OCI-LY7 (cell line): ENCODE results near the gene KCTD5. TPM values are rescaled to one million over a fixed set of nuclear protein-coding genes. Genes with fewer than 3 reads are reported as not detected.
"Not testable (repeated sequence)": the region's sequence is repeated elsewhere in the genome, so short reads cannot be mapped to it uniquely, and the experiment has no call there.

Source experiments
- BruUV-seq: library from RNA; stranded (reverse); fragments of 400-500 nt; replicated peaks from 2 replicates; lab custom pipeline; 2021; lab: Mats Ljungman, UMichigan
- CTCF ChIA-PET: fragments of 300-600 bp; sonication (Branson Sonifier 250); formaldehyde crosslinking; loops from one replicate; lab custom pipeline; 2022; ENCODE audit warnings: antibody characterized with exemption; ENCODE audit not compliant: unreplicated experiment; lab: Charles Lee
- POLR2A ChIA-PET: fragments of 300-600 bp; sonication (Branson Sonifier 250); formaldehyde crosslinking; loops from one replicate; lab custom pipeline; 2022; ENCODE audit warnings: antibody characterized with exemption; lab: Charles Lee
- DNase-seq: peaks from one replicate; pipeline ENCODE4 v3.0.0-alpha.2; 2015; ENCODE audit warnings: low spot score
- H2AFZ ChIP-seq: fragments of 200-600 bp; sonication (generic), shearing (Covaris generic); 2 replicates; pipeline ENCODE4 v1.6.1; 2014; ENCODE audit warnings: mild to moderate bottlenecking, antibody characterized with exemption, low read length, moderate library complexity
- H3K27ac ChIP-seq: fragments of 200-600 bp; sonication (generic); 2 replicates; pipeline ENCODE4 v1.5.1; 2014; ENCODE audit warnings: mixed run types, low read depth, mild to moderate bottlenecking, moderate library complexity, low read length, inconsistent platforms; ENCODE audit not compliant: poor library complexity, severe bottlenecking
- H3K36me3 ChIP-seq: fragments of 200-600 bp; sonication (generic); 2 replicates; pipeline ENCODE4 v1.6.1; 2014; ENCODE audit warnings: mild to moderate bottlenecking, antibody characterized with exemption, low read length, moderate library complexity, mixed read lengths; ENCODE audit not compliant: insufficient read depth
- H3K4me1 ChIP-seq: fragments of 200-600 bp; sonication (generic); 2 replicates; pipeline ENCODE4 v1.5.1; 2014; ENCODE audit warnings: mild to moderate bottlenecking, low read length; ENCODE audit not compliant: insufficient read depth, poor library complexity, severe bottlenecking
- H3K4me2 ChIP-seq: fragments of 200-600 bp; sonication (generic); 2 replicates; pipeline ENCODE4 v1.6.1; 2014; ENCODE audit warnings: mild to moderate bottlenecking, low read length
- H3K4me3 ChIP-seq: fragments of 200-600 bp; sonication (generic); 2 replicates; pipeline ENCODE4 v1.5.1; 2014; ENCODE audit warnings: mild to moderate bottlenecking, low read depth, low read length; ENCODE audit not compliant: poor library complexity, severe bottlenecking
- H3K79me2 ChIP-seq: fragments of 200-600 bp; sonication (generic); 2 replicates; pipeline ENCODE4 v1.6.1; 2016; ENCODE audit warnings: low read depth, mild to moderate bottlenecking, low read length, moderate library complexity, mixed read lengths; ENCODE audit not compliant: insufficient read depth
- H3K9me2 ChIP-seq: fragments of 200-600 bp; sonication (generic); 2 replicates; pipeline ENCODE4 v1.6.1; 2016; ENCODE audit warnings: mild to moderate bottlenecking, low read length, mixed read lengths; ENCODE audit not compliant: insufficient read depth
- H3K9me3 ChIP-seq: fragments of 200-600 bp; sonication (generic); 2 replicates; pipeline ENCODE4 v1.6.1; 2014; ENCODE audit warnings: mild to moderate bottlenecking, mixed run types, low read length, mixed read lengths
- H4K20me1 ChIP-seq: fragments of 200-600 bp; sonication (generic); 2 replicates; pipeline ENCODE4 v1.6.1; 2014; ENCODE audit warnings: mild to moderate bottlenecking, antibody characterized with exemption, low read length, moderate library complexity, mixed read lengths; ENCODE audit not compliant: insufficient read depth
- intact Hi-C: fragments of 100-400 bp; cut with micrococcal nuclease; formaldehyde crosslinking; loops from one replicate; pipeline ENCODE4 v1.10.0; 2022; ENCODE audit not compliant: unreplicated experiment
- total RNA-seq, 2 experiments: library from RNA; depleted of rRNA in 1 of 2; stranded (reverse); fragments of >200 nt in 1 of 2; shearing (Covaris generic) in 1 of 2; gene quantifications; 2 replicates each; pipeline ENCODE4 v1.2.3, GENCODE V29; 2014 to 2022

Gene KCTD5
- total RNA-seq, 2 experiments from 2014 or later = 25.8 to 34.6 TPM

DNA sequence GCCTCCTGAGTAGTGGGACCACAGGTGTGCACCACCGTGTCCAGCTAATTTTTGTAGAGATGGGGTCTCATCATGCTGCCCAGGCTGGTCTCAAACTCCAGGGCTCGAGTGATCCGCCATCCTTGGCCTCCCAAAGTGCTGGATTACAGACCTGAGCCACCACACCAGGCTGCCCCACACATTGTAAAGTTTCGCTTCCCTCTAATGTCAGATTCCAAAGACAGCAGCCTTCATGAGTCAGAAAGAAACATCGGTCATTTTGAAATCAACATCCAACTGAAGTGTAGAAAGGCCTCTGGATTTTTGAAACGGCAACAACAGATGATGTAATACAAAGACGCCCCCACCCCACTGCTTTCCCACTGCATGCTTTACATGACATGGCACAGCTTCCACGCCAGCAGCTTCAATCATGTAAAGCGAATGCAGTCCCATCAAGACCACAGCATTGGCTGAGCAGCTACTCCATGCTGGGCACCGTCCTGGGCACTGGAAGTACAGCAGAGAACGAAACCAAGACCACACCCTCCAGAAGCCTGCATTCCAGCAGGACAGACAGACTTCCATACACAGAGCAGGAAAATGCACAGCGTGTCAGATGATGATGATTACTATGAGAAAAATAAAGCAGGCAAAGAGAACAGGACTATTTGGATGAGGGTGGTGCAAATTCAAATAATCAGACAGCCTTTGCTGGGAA is 37.4 kb upstream of the KCTD5 start:
- BruUV-seq, H3K4me3 ChIP-seq, H2AFZ ChIP-seq, H3K27ac ChIP-seq, H3K4me1 ChIP-seq, H3K4me2 ChIP-seq, H3K9me2 ChIP-seq, H3K9me3 ChIP-seq, H4K20me1 ChIP-seq, DNase-seq, H3K36me3 ChIP-seq, CTCF ChIA-PET, intact Hi-C loops, H3K79me2 ChIP-seq, POLR2A ChIA-PET: not testable (repeated sequence)

- H2AFZ ChIP-seq, H3K79me2 ChIP-seq, H3K36me3 ChIP-seq, H4K20me1 ChIP-seq, CTCF ChIA-PET, POLR2A ChIA-PET, H3K9me3 ChIP-seq, DNase-seq, H3K9me2 ChIP-seq, H3K27ac ChIP-seq, H3K4me2 ChIP-seq, BruUV-seq, H3K4me3 ChIP-seq, intact Hi-C loops, H3K4me1 ChIP-seq: not testable (repeated sequence)
These were observed 31.0 kb upstream of the KCTD5 start for GRCh38 chr16:2651268-2651871.

DNA sequence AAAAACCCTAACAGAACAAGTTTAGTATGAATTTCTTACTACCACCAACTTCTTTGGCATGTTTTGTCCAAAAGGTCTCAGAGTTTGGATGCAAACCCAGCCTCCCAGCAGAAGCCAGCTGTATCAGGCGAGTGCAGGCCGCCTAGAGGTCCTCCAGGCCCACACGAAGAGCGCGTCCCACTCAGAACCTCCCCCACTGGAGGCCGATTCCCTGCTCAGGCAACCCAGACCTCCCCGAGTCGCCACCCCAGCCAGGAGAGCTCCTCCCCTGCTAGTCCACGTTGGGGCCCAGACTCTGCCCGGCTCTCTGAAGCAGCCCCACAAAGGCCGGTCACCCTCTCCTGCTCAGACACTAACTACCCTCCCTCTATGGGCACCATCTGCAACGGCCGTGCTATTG is 28.4 kb upstream of the KCTD5 start:
- H3K4me3 ChIP-seq, intact Hi-C loops, H3K27ac ChIP-seq, H3K36me3 ChIP-seq, CTCF ChIA-PET, H3K4me1 ChIP-seq, DNase-seq, POLR2A ChIA-PET, H3K9me2 ChIP-seq, H3K9me3 ChIP-seq, H4K20me1 ChIP-seq, BruUV-seq, H3K4me2 ChIP-seq, H2AFZ ChIP-seq, H3K79me2 ChIP-seq: not testable (repeated sequence)

- H3K36me3 ChIP-seq, H3K9me3 ChIP-seq, H3K4me1 ChIP-seq, POLR2A ChIA-PET, H3K9me2 ChIP-seq, H3K4me2 ChIP-seq, H3K4me3 ChIP-seq, H3K79me2 ChIP-seq, intact Hi-C loops, BruUV-seq, DNase-seq, CTCF ChIA-PET, H4K20me1 ChIP-seq, H2AFZ ChIP-seq, H3K27ac ChIP-seq: not testable (repeated sequence)
These were observed 27.4 kb upstream of the KCTD5 start for GRCh38 chr16:2654949-2655348.
